Measurements from ENCODE around the gene XPR1. TPM values are rescaled to one million over a fixed set of nuclear protein-coding genes. Genes with fewer than 3 reads are reported as not detected.

Gene XPR1
- total RNA-seq, 2 donors from 2014 or later, result 39.3 to 50.9 TPM

DNA sequence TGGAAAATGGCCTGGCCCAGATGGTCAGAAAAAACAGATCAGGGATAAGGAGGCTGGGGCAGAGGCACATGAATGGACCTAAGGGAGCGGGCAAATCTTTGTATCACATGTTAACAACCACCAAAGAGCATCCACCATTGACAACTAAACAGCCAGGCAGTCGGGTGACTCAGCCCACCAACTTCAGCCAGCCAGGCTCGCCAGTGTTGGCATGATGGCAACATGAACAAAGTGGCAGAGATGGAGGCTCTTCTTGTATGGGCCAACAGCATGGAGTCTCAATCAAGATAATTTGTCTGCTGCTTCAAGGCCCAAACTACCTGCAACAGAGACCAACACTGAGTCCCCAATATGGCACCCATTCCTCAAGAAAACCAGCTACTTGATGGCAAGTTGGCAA, 264.3 kb downstream of the XPR1 start:
- Histone ChIP-seq H3K4me1 (ENCODE audit: control insufficient read depth, insufficient read depth, low read length) (peaks cover 20% of the 10 kb centered on the region), H3K9ac (ENCODE audit: extremely low read depth, low read length, poor library complexity, severe bottlenecking) (no peak overlapping the region), H3K36me3 (ENCODE audit: control insufficient read depth, insufficient read depth, low read length) (no peaks in the 10 kb centered on the region), H3K4me3 (ENCODE audit: low read length) (no peak overlapping the region), H3K27me3 (ENCODE audit: control insufficient read depth, insufficient read depth, low read length, poor library complexity, severe bottlenecking) (no peaks in the 10 kb centered on the region), H3K9me3 (ENCODE audit: control insufficient read depth, low read length) (no peaks in the 10 kb centered on the region), H3K27ac (ENCODE audit: low read depth, low read length) (no peak overlapping the region)
- DNase-seq, result no peak
- Mint-ChIP-seq H3K36me3 (ENCODE audit: low read depth) (no peaks in the 10 kb centered on the region), H3K27me3 (ENCODE audit: insufficient read depth) (no peaks in the 10 kb centered on the region), H3K27ac (no peak overlapping the region), H3K4me3 (no peak overlapping the region), H3K4me1 (peaks cover 31% of the 10 kb centered on the region), H3K9me3 (no peaks in the 10 kb centered on the region)
- WGBS, 2 experiments (ENCODE audit: insufficient coverage in 1 of 2, insufficient read length in 1 of 2), result 74 to 89% methylated on average over 3 of the region's 3 CpGs
- TF ChIP-seq, protein P1, sequence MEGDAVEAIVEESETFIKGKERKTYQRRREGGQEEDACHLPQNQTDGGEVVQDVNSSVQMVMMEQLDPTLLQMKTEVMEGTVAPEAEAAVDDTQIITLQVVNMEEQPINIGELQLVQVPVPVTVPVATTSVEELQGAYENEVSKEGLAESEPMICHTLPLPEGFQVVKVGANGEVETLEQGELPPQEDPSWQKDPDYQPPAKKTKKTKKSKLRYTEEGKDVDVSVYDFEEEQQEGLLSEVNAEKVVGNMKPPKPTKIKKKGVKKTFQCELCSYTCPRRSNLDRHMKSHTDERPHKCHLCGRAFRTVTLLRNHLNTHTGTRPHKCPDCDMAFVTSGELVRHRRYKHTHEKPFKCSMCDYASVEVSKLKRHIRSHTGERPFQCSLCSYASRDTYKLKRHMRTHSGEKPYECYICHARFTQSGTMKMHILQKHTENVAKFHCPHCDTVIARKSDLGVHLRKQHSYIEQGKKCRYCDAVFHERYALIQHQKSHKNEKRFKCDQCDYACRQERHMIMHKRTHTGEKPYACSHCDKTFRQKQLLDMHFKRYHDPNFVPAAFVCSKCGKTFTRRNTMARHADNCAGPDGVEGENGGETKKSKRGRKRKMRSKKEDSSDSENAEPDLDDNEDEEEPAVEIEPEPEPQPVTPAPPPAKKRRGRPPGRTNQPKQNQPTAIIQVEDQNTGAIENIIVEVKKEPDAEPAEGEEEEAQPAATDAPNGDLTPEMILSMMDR (conservative IDR thresholded peaks at IDR 0.05), result no peak

DNA sequence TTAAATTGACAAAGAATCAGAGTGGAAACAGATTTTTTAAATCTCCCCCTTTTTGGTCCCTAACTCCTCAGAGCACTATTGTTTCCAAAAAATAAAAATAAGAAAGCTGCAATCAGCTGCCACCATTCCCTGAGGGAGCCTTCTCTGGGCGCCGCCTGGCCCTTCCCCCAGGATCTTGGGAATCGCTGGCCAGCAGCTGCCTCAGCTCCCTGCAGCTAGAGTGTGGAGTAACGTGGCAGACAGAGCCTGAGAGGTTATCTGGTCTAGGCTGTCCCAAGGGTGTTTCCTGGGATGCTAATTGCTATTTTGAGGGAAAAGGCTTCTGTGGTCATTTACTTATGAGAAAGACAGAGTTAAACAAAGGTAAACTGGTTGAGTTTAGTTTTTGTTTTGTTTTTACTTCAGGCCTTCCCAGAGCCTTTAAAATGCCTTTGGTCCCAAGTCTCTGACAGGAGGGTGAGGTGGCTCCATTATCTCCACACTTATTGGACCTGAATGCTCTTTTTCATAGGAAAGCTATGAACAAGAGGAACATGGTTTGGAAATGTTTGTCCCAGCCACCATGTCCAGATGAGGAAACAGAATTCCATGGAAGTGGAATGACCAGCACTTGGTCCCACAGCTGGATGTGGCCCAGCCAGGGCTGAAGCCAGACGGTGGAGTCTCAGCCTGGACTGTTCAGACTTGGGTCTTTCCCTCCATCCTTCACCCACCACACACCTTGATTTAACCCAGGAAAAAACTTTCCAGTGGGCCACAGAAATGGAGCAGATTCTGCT, 266.8 kb downstream of the XPR1 start:
- H3K27me3 ChIP-seq (ENCODE audit: control insufficient read depth, insufficient read depth, low read length, poor library complexity, severe bottlenecking), result no peaks in the 10 kb centered on the region
- H3K4me3 ChIP-seq (ENCODE audit: low read length), result no peak overlapping the region
- Mint-ChIP-seq H3K36me3 (ENCODE audit: low read depth) (no peaks in the 10 kb centered on the region), H3K4me3 (no peak overlapping the region), H3K27ac (no peak overlapping the region), H3K9me3 (no peaks in the 10 kb centered on the region), H3K4me1 (peaks cover 24% of the 10 kb centered on the region), H3K27me3 (ENCODE audit: insufficient read depth) (peaks cover 4% of the 10 kb centered on the region)
- DNase-seq, result peak; percentile 76
- peaks cover 18% of the 10 kb centered on the region for H3K4me1 ChIP-seq (ENCODE audit: control insufficient read depth, insufficient read depth, low read length)
- no peaks in the 10 kb centered on the region for H3K9me3 ChIP-seq (ENCODE audit: control insufficient read depth, low read length)
- H3K9ac ChIP-seq (ENCODE audit: extremely low read depth, low read length, poor library complexity, severe bottlenecking), result peak overlapping the region; percentile 32
- TF ChIP-seq, protein P1 (conservative IDR thresholded peaks at IDR 0.05), result no peak
- no peaks in the 10 kb centered on the region for H3K36me3 ChIP-seq (ENCODE audit: control insufficient read depth, insufficient read depth, low read length)
- no peak overlapping the region for H3K27ac ChIP-seq (ENCODE audit: low read depth, low read length)
- WGBS, 2 experiments (ENCODE audit: insufficient coverage in 1 of 2, insufficient read length in 1 of 2), result 44 to 54% methylated on average over 4 to 5 of the region's 5 CpGs

DNA sequence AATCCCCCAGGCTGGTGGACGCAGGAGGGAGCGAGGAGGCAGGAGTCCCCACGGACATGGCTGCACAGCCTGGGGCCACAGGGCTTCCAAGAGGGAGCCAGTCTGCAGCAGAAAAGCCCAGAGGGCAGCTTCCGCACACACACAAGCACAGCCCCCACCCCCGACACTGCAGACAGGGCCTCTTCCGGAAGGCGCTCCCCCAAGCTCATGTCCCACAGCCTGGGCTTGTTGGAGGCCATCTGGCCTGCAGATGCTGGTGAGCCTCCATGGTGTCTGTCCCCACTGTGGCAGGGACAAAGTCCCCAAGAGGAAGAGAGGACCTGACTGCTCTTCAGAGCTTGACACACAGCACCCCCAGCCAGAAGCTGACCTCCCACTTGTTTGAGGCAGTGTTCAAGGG, 267.4 kb downstream of the XPR1 start:
- H3K4me3 ChIP-seq (ENCODE audit: low read length), result no peak overlapping the region
- no peaks in the 10 kb centered on the region for H3K9me3 Mint-ChIP-seq
- no peak overlapping the region for H3K27ac Mint-ChIP-seq
- H3K27ac ChIP-seq (ENCODE audit: low read depth, low read length), result no peak overlapping the region
- H3K9ac ChIP-seq (ENCODE audit: extremely low read depth, low read length, poor library complexity, severe bottlenecking), result no peak overlapping the region
- WGBS, 2 experiments (ENCODE audit: insufficient coverage in 1 of 2, insufficient read length in 1 of 2), result 78 to 95% methylated on average over 4 to 7 of the region's 7 CpGs
- H3K4me1 ChIP-seq (ENCODE audit: control insufficient read depth, insufficient read depth, low read length), result peaks cover 18% of the 10 kb centered on the region
- H3K27me3 ChIP-seq (ENCODE audit: control insufficient read depth, insufficient read depth, low read length, poor library complexity, severe bottlenecking), result no peaks in the 10 kb centered on the region
- TF ChIP-seq, protein P1 (conservative IDR thresholded peaks at IDR 0.05), result no peak
- no peaks in the 10 kb centered on the region for H3K9me3 ChIP-seq (ENCODE audit: control insufficient read depth, low read length)
- peaks cover 4% of the 10 kb centered on the region for H3K27me3 Mint-ChIP-seq (ENCODE audit: insufficient read depth)
- peaks cover 24% of the 10 kb centered on the region for H3K4me1 Mint-ChIP-seq
- H3K4me3 Mint-ChIP-seq, result no peak overlapping the region
- no peaks in the 10 kb centered on the region for H3K36me3 ChIP-seq (ENCODE audit: control insufficient read depth, insufficient read depth, low read length)
- no peaks in the 10 kb centered on the region for H3K36me3 Mint-ChIP-seq (ENCODE audit: low read depth)
- peak; percentile 41 for DNase-seq
